Omental fat pad (tissue), 4 donors: ENCODE measurements around the gene HM13. TPM values are rescaled to one million over a fixed set of nuclear protein-coding genes. Genes with fewer than 3 reads are reported as not detected.

ENCODE experiments used
- ATAC-seq: fragments of 150-250 bp; one replicate; pipeline ENCODE4 v1.9.1; 2016; ENCODE audit warnings: mild to moderate bottlenecking, moderate library complexity; ENCODE audit not compliant: low FRiP score
- DNase-seq: peaks from one replicate; pipeline ENCODE4 v3.0.0-alpha.2; 2019; ENCODE audit warnings: low spot score
- total RNA-seq, 4 donors: library from RNA; depleted of rRNA; stranded (reverse); fragments of >200 nt; gene quantifications; one replicate each; pipeline ENCODE4 v1.1.0, GENCODE V29; 2016
- TF ChIP-seq, protein P1 (sequence below), 3 donors: fragments of 450-650 bp; IDR thresholded peaks; one replicate each; pipeline ENCODE4 v1.5.1; 2016 to 2017; ENCODE audit warnings: antibody characterized with exemption in 3 of 3, mild to moderate bottlenecking in 3 of 3, moderate library complexity in 2 of 3

HM13 gene
- total RNA-seq, 4 donors from 2014 or later: 59.7 to 113 (median 83.4) TPM

DNA sequence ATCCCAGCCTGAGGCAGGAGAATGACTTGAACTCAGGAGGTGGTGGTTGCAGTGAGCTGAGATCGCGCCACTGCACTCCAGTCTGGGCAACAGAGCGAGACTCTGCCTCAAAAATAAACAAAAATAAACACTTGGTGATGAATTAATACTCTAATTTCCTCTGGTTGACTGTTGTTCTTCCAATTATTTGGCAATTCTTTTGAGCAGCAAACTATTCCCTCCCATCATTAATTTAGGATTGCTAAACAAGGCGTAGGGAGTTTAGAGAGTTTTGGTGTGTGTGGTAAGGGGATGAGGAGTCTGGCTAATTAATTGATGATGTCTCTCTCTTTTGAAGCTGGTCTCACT is 88.2 kb downstream of the HM13 start:
- TF ChIP-seq, protein P1, sequence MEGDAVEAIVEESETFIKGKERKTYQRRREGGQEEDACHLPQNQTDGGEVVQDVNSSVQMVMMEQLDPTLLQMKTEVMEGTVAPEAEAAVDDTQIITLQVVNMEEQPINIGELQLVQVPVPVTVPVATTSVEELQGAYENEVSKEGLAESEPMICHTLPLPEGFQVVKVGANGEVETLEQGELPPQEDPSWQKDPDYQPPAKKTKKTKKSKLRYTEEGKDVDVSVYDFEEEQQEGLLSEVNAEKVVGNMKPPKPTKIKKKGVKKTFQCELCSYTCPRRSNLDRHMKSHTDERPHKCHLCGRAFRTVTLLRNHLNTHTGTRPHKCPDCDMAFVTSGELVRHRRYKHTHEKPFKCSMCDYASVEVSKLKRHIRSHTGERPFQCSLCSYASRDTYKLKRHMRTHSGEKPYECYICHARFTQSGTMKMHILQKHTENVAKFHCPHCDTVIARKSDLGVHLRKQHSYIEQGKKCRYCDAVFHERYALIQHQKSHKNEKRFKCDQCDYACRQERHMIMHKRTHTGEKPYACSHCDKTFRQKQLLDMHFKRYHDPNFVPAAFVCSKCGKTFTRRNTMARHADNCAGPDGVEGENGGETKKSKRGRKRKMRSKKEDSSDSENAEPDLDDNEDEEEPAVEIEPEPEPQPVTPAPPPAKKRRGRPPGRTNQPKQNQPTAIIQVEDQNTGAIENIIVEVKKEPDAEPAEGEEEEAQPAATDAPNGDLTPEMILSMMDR (IDR thresholded peaks at IDR 0.05): no peak
- ATAC-seq (no peak), DNase-seq (no peak)

DNA sequence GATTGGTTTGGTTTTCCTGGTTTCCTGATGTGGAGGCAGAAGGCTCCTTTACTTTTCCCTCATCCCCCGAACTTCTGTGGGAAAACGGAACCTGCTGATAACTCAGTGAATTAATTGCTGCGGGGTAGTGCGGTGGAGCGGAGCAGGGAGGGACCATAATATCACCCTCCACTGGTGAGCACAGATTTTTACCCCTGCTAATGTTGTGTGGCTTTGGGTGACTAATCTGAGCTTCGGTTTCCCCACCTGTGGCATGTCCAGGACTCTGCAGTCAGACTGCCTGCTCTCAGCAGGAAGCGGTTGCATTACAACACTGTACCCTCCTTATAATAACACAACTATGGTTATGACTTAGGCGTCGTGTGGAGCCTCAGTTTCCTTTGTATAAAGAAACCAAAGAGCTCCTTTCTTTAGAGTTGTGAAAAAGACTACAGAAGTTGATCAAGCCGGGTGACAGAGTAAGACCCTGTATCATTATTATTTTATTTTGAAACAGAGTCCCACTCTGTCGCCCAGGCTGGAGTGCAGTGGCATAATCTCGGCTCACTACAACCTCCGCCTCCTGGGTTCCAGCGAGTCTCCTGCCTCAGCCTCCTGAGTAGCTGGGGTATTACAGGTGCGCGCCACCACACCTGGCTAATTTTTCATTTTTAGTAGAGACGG is 88.7 kb downstream of the HM13 start:
- no peak for DNase-seq
- TF ChIP-seq, protein P1 (IDR thresholded peaks at IDR 0.05): no peak
- ATAC-seq: peak; percentile 46

DNA sequence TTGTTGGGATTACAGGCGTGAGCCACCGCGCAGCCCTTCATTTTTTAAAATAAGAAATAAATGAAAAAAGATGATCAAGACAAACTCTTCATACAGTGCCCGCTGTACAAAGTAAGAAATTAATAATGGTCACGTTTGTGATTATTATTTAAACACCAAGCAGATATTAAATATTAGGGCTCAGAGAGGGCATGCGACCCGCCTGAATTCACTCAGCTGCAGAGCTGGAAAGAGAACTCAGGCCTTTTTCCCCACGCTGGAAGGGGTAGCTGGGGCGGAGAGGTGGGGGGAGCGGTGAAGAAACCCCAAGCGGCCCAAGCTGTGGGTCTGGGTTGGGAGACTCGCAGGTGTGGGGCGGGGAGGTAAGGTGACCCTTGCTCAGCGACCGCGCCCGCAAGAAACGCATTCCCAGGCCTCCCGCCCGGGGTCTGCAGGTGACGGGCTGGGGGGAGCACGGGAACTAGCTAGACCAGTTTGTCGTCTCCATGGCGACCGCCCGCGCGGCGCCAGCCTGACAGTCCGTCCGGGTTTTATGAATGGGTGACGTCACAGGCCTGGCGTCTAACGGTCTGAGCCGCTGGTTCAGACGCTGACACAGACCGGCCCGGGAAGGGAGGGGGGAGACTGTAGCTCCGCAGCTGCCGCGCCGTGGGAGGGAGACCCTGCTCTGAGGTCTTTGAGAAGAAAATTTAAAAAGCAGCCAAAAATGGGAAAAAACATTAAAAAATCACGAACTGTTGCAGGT is 89.8 kb downstream of the HM13 start:
- DNase-seq (peak; percentile 91), ATAC-seq (peak; percentile 65)
- TF ChIP-seq, protein P1 (IDR thresholded peaks at IDR 0.05): no peak

DNA sequence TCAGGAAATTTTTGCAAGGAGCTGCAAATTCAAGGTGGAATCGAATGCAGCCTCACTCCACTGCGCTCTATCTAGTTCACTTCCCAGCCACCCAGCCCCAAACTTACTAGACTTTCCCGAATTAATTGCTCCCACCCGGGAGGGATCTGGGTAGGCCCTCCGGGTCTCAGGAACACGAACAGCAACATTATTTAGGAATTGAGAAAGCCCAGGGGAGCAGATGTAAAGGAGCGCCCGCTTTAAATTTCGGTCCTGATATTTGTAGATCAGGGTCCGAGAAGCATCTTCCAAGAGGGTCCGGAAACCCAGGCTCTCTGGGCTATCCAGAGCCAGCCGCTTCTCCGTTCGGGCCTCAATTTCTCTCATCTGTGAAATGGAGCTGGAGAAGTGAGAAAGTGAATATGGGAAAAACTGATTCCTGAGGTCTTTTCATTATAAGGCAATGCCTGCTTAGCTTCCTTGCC is 90.4 kb downstream of the HM13 start:
- TF ChIP-seq, protein P1 (IDR thresholded peaks at IDR 0.05): no peak
- DNase-seq (no peak), ATAC-seq (no peak)

DNA sequence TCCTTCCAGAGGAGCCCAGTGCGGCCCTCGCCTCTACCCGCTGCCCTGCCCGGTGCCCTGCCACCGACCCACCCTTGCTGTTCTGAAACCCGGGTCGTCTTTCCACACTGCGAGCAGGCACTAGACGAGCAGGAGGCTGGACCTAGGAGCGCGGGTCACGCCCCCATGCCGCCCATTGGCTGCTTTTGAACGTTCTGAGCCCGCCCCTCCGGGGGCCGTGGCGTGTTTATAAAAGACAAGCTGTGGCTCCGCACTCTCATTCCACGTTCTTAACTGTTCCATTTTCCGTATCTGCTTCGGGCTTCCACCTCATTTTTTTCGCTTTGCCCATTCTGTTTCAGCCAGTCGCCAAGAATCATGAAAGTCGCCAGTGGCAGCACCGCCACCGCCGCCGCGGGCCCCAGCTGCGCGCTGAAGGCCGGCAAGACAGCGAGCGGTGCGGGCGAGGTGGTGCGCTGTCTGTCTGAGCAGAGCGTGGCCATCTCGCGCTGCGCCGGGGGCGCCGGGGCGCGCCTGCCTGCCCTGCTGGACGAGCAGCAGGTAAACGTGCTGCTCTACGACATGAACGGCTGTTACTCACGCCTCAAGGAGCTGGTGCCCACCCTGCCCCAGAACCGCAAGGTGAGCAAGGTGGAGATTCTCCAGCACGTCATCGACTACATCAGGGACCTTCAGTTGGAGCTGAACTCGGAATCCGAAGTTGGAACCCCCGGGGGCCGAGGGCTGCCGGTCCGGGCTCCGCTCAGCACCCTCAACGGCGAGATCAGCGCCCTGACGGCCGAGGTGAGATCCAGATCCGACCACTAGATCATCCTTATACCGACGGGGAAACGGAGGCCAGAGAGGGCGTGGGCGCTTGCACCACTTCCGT is 91.0 kb downstream of the HM13 start, which contains the start of gene ID1:
Gene ID1 (plus strand): TSS at position 259 of the 871 bp plus-strand sequence. CDS start 99 bp downstream, at position 358.
- TF ChIP-seq, protein P1 (IDR thresholded peaks at IDR 0.05): no peak
- peak; percentile 79 for ATAC-seq
- DNase-seq: peak; percentile 79

- DNase-seq (no peak), ATAC-seq (no peak)
- TF ChIP-seq, protein P1 (IDR thresholded peaks at IDR 0.05): no peak
Measured at GRCh38 chr20:31605902-31606803, 91.9 kb downstream of the HM13 start.
